Ramos (cell line): Measurements from ENCODE around the gene TMC1.

Source experiments
- in situ Hi-C: fragments of 300-500 bp; cut with MboI; formaldehyde crosslinking; loops from one replicate; pipeline ENCODE4 v1.14.3; 2022; ENCODE audit warnings: low sequenced_read_pairs; ENCODE audit not compliant: unreplicated experiment

TMC1 gene

DNA sequence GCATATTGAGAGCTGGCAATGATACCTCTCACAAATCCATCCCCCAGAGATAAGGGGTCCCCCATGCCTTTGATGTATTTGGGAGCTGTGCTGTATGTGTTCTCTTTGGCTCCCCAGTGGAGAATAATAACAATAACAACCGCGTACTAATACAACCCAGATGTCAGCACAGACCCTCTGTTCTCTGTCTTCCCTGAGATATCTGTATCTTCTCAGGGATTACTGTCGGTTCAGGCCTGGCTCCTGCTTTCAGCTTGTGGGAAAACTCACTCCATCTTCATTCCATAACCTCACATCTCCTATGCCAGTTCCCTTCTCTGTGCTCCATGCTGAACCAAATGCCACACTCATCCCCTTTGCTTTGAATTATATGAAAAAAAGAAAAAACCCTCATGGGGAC is 76.2 kb downstream of the TMC1 start:
- in situ Hi-C loops = loop anchor here (25.0 kb wide), 1 partner anchor 560 kb away; no protein-coding TSS in a partner anchor

DNA sequence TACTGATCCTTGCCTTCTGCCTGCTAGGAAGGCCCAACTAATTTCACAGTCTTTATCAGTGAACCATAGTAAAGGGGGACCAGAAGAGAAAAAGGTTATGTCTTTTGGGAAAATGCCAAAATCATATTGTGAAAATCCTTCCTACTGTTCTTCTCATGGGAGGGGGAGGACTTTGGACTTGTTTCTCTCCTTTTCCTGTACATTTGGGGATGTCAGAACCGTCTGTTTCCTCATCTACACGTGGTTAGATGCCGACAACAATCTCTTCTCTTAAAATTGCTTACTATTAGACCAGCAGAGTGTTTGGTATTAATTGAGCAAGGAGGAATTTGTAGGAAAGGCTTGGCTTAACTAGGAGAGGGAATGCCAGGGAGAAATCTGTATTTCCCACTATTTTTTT is 77.2 kb downstream of the TMC1 start:
- in situ Hi-C loops = loop anchor here (25.0 kb wide), 1 partner anchor 561 kb away; no protein-coding TSS in a partner anchor

DNA sequence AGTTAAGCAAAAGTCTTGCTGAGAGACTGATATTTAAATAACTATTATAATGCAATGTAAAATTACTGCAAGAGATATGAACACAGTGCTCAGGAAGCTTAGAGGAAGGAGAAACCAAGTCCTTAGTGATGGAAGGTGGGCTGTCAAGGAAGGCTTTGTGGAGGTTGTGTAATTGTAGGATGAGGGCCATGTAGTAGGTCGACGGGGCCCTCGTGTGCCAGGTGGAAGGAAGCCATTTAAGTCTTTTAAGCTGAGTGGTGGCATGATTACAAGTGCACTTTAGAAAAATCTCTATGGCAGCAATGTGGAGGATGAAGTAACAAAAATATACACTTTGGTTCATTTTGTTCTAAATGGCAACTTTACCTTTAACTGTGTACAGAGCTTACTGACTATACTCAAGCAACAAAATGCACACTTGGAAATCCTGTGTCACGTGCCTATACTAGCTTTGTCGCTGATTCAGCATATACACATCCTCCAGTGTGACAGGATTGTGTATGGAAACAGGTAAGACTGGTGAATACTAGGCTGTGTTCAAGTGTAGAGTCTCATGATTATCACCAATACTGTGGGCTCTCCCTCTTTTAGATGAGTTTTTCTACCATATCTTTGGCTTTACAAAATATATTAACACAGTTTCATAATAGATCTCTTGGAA is 78.6 kb downstream of the TMC1 start:
- in situ Hi-C loops = loop anchor here (25.0 kb wide), 1 partner anchor 563 kb away; no protein-coding TSS in a partner anchor

DNA sequence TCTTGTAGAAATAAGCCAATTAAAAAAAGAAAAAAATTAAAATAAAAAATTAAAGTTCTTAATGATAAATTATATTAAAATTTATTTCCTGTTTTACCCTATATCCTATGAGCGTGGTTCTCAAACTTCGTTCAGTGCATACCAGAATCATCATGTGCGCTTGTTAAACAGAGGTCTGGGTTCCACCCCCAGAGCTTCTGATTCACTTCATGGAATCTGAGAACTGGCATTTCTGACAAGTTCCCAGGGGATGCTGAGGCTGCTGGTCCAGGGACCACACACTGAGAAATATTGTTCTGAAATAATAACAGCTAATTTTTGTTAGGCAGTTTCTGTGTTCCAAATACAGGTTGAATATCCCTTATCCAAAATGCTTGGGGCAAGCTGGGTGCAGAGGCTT is 79.3 kb downstream of the TMC1 start:
- in situ Hi-C loops = no loop called here

DNA sequence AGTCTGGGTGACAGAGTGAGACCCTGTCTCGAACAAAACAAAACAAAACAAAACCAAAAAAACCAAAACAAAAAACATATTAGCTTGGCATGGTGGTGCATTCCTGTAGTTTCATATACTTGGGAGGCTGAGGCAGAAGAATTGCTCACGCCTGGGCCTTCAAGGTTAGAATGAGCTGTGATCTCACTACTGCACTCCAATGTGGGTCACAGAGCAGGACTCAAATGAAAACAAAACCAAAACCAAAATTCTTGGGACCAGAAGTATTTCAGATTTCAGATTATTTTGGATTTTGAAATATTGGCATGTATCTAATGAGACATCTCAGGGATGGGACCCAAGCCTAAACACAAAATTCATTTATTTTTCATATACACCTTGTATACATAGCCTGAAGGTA is 80.2 kb downstream of the TMC1 start:
- in situ Hi-C loops = no loop called here

DNA sequence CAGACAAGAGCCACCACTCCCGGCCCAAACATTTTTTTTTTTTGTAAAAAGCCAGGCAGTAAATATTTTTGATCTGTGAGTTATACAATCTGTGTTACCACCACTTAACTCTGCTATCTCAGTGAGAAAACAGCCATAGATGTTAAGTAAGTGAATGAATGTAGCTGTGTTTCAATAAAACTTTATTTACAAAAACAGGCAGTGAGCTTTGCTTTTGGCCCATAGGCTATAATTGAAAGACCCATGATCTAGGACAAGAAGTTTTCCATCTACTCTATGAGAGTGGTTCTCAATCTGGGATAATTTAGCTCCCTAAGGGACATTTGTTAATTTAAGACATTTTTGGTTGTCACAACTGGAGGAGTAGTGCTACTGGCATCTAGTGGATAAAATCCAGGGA is 91.0 kb downstream of the TMC1 start:
- in situ Hi-C loops = no loop called here

DNA sequence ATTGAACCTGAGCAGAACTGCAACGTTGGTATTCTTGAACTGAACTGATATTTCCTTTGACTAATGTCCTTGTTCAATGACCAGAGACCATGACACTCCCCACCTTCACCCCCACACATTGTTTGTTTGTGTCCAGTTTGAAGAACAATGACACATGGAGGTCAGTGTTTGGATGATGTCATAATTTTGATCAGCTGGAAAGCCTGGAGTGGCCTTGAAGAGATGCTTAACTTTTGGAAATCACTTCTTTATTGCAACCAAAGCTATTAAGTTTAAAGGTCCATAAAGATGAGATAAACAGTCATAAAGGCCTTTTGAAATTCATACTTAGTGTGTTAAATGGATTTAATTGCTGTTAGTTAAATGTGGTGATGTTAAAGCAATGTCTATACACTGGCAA is 92.7 kb downstream of the TMC1 start:
- in situ Hi-C loops = no loop called here

DNA sequence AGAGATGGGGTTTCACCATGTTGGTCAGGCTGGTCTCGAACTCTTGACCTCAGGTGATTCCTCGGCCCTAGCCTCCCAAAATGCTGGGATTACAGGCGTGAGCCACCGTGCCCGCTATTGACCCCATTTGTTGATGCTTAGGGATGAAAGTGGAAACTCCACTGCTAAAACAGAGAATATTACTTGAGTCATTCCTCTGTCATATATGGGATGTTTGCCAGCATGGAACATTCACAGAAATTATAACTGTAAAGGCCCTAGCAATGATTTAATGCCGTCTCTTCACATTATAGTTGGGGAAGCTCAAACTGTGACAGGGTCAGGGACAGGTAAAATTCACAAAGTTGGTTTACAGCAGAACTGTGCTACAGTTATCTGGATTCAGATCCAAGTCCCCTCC is 94.5 kb downstream of the TMC1 start:
- in situ Hi-C loops = no loop called here

DNA sequence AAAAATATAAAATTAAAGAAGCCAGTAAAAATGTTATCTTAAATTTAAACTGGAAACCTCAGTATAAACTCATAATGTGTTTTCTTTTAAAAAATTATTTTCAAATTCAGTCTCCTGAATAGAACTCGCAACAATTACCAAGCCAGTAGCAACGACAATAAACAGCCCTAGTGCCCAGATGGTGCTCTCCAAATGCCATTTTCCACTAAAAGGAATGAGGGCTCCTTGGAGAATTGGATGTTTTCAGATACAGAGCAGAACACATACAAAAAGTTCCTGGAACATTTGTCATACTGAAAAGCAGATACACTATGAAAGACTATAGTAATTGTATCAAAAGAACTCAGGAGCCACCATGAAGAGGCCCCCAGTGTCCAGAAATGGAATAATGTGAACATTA is 97.4 kb downstream of the TMC1 start:
- in situ Hi-C loops = no loop called here

DNA sequence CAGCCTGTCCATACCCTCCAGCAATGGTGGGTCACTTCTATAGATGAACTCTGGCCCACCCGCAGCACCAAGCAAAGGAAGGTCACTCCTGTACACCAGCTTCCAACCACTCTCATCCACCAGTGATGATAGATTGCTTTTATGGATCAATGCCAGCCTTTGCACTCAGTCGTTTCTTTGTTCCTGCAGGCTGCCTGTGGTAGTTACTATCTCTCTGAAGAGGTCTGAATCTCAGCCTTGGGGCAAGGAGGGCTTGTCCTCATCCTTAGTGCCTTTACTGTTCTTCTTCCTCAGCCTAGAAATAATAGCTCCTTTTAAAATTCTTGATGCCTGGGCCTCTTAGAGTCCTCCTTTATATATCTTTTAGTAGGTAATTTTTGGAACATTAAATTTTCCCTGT is 100.8 kb downstream of the TMC1 start:
- in situ Hi-C loops = no loop called here

DNA sequence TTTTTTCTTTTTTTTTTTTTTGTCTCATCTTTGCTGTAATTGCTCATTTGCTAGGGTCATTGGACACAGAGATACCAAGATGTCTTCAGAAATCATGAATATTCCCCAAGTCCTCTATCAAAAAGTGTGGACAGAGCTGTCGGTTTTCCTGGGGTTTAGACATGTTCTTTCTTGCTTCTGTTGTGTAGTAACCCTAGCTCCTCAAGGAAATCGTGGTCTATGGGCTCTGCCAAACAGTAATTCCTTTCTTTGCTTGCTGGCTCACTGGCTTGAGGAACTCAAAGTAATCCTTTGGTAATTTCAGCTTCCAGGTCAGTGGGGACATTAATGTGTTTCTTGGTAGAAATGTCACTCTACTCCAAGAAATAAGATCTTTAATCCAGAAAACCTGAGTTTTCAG is 101.7 kb downstream of the TMC1 start:
- in situ Hi-C loops = no loop called here

DNA sequence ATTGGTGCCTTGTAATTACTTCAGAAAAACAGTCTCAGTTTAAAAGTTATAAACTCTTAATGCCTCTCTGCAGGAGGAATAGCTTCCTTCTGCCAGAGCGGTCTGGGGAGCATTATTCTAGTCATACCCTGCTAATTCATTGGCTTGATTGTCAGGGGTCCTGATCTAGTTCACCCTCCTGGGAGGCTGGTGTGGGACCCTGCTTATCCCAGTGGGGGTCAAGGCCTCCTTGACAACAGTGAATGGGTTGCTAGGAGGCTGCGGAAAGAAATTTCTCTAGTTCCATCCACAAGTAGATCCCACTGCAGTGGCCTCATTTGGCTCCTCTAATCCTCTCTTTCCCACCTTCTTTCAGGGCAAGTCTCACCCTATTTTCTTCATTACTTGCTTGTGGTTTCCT is 105.7 kb downstream of the TMC1 start:
- in situ Hi-C loops = no loop called here

DNA sequence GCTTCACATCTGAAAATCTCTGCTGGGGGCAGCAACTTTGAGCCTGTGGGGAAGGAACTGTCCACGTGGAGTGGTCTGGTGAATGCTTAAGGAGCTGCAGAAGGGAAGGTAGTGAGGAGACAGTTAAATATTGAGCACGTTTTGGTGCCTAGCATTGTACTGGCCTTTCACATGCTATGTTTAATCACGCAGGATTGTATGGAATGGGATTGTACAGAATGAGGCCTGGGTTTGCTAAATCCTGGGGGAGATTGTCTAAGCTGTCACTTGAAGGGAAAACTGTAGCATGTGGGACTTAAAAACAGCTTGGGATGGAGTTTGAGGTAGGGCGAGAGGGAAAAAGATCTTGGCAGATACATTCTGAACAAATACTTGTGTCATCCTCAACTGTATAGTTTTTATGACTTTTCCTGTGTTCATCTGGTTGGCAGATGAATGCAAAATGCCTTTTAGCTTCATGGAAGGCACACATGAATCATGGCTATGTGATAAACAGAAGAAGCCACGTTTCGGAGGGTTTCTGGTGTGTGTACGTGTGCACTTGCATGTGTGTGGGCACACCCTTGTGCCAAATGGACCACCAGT is 106.6 kb downstream of the TMC1 start:
- in situ Hi-C loops = no loop called here

DNA sequence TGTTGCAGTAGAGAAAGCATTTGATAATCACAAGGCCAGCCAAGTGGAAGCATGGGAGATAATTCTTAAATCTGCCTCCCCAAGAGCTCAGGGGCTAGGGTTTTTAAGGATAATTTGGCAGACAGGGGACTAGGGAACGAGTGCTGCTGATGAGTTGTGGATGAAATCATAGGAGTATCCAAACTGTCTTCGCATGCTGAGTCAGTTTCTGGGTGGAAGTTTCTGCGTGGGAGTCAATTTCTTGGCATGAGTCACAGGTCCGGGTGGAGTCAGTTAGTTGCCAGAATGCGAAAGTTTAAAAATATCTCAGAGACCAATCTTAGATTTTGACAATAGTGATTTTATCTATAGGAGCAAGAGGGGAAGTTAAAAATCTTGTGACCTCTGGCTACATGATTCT is 112.6 kb downstream of the TMC1 start:
- in situ Hi-C loops = no loop called here

DNA sequence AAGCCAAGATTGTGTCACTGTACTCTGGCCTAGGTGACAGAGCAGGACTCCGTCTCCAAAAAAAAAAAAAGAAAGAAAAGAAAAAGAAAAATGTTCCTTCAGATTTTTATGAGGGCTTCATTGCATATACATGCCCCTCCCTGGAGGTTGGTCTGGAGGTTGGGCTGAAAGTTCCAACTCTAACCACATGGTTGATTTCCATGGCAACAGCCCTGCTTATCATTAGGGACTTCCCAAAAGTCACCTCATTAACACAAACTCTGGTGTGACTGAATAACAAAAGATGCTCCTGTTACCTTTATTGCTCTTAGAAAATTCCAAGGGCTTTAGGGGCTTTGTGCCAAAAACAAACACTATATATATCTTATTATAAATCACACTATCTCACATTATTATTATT is 113.8 kb downstream of the TMC1 start:
- in situ Hi-C loops = no loop called here

DNA sequence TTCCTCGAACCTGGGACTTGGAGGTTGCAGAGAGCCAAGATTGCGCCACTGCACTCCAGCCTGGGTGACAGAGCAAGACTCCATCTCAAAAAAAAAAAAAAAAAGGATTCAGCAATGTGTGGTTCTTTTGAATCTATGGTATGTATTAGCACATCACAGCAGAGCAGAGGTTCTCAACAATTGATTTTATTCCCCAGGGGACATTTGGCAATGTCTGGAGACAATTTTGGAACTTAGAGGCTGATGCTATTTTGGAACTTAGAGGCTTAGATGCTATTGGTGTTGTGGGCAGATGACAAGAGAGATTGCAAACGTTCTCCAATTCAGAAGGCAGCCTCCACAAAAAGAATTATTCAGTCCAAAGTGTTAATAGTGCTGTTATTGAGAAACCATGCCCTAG is 115.2 kb downstream of the TMC1 start:
- in situ Hi-C loops = no loop called here

DNA sequence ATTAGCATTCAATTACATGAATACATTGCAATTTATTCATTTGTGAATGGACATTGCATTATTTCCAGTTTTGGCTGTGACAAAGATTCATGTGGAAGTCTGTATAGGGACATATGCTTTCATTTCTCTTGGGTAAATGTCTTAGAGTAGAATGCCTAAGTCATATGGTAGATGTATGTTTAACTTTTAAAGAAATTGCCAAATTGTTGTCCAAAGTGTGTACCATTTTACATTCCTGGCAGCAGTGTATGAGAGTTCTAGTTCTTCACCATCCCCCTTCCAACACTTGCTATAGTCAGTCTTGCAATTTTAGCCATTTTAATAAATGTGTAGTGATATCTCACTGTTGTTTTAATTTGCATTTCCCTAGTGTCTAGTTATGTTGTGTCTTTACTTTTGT is 122.2 kb downstream of the TMC1 start:
- in situ Hi-C loops = no loop called here

DNA sequence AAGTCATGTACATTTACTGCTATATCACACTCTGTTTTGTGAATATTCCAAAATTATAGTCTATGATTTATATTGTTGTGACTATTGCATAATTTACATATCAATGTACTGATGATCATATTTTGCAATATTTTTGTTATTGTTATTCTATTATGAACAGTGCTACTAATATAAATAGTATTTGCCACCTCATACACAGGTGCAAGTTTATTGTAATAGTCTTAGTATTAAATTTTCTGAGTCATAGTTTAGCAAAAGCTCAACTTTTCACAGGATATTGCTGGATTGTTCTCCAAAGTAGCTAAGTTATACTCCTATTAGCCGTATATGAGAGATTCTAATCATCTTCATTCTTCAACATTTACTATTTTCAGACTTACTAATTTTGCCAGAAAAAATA is 124.7 kb downstream of the TMC1 start:
- in situ Hi-C loops = no loop called here

DNA sequence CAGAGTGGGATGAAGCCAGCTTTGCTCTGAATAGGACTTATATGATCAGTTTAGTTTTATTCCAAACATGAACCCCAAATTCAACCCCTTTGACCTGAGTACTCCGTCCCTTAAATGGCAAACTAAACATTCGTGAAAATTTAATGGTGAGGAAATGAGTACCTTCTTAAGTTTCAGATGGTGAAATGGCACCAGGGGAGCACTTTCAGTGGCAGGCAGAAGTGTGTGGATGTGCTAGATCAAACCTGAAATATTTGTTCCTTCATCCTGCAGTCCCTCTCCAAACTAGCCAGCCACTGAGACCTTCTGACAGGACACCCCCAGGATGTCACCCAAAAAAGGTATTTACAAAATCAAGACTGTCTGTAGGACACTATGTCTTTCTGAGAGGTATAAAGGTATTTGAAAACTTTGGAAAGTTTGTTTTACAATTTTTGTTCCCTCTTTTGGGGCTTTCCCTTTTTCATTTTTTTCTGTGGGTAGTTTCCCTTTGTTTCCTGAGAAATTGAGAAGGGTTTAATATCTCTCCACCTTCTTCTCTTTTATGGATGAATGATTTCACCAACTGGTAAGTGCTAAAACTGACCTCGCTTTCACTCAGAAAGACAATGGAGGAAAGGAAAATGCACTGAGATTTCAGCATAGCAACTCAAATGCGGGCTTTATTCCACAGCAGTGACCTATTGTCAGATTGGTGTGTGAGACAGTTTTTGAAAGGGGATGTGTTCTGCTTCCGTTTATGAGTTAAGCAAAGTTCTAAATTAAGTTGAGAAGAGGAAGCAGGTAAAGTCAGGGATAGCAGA is 127.1 kb downstream of the TMC1 start:
- in situ Hi-C loops = no loop called here

DNA sequence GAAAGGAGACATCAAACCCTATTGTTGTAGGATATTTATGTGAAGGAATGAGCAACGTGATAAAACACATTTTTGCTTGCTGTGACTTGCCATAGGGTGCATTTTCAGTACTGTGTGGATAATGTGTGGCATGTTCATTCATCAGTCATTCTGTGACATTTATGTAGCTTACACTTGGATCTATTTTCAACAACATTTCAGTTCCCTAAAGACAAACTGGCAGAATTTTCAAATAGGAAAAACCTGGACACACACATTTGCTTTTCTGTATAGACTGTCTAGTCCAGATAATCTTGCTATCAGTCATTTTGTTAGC is 127.7 kb downstream of the TMC1 start:
- in situ Hi-C loops = no loop called here

DNA sequence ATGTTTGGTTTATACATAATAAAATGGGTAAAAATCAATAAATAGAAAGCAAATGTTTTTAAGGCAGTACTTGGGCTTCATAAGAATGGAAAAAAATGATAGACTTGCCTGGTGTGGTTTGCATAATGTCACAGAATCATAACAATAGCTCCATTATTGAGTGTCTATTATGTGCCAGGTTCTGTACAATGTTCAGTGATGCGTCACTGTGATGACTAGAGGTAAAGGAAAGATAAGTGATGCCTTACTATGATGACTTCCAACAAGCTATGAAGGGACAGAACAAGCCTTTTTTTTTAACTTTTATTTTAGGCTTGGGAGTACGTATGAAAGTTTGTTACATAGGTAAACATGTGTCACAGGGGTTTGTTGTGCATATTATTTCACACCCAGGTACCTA is 128.8 kb downstream of the TMC1 start:
- in situ Hi-C loops = no loop called here

DNA sequence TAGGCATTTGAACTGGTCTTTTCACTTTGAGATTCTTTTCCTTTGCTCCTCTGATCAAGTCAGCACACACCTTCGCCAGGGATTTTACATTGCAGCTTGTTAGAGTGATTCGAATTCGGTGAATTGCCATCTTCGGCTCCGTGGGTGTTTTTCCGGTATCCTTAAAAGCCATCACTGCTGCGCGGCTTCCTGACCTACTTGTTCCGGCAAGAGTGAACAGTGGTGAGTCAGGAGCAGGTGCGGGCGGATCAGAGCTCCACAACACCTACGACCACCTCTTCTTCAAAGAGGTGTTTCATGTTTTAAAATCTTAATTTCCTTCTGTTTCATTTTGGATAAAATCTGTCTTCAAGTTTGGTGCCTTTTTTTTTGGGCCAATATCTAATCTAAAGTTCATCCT is 134.6 kb downstream of the TMC1 start:
- in situ Hi-C loops = no loop called here
